DOHH2 (cell line): ENCODE data around the gene RASGRP1.
"Not testable (repeated sequence)": the region's sequence is repeated elsewhere in the genome, so short reads cannot be mapped to it uniquely, and the experiment has no call there.

Source experiments
- H3F3A ChIP-seq: fragments of 200-600 bp; sonication (generic), shearing (Covaris generic); 2 replicates; pipeline ENCODE4 v1.6.0; 2016; ENCODE audit warnings: antibody characterized with exemption, mild to moderate bottlenecking; ENCODE audit not compliant: control insufficient read depth, insufficient read depth
- H3K27ac ChIP-seq: fragments of 200-600 bp; sonication (generic); 2 replicates; pipeline ENCODE4 v1.5.1; 2014; ENCODE audit warnings: low read depth, mild to moderate bottlenecking, low read length, moderate library complexity
- H3K27me3 ChIP-seq: fragments of 200-600 bp; sonication (generic); 2 replicates; pipeline ENCODE4 v1.6.1; 2014; ENCODE audit warnings: mild to moderate bottlenecking, low read length, mixed read lengths; ENCODE audit not compliant: control insufficient read depth
- H3K36me3 ChIP-seq: fragments of 200-600 bp; sonication (generic); 2 replicates; pipeline ENCODE4 v1.6.1; 2014; ENCODE audit warnings: mild to moderate bottlenecking, low read length, moderate library complexity, mixed read lengths; ENCODE audit not compliant: control insufficient read depth
- H3K4me1 ChIP-seq: fragments of 200-600 bp; sonication (generic); 2 replicates; pipeline ENCODE4 v1.6.1; 2014; ENCODE audit warnings: mild to moderate bottlenecking, low read length, mixed read lengths; ENCODE audit not compliant: control insufficient read depth
- H3K4me2 ChIP-seq: fragments of 200-600 bp; sonication (generic); 2 replicates; pipeline ENCODE4 v1.6.0; 2014; ENCODE audit warnings: mild to moderate bottlenecking, low read length, moderate library complexity
- H3K4me3 ChIP-seq: fragments of 200-600 bp; sonication (generic); 2 replicates; pipeline ENCODE4 v1.5.1; 2014; ENCODE audit warnings: mild to moderate bottlenecking, low read length, mixed read lengths
- H3K79me2 ChIP-seq: fragments of 200-600 bp; sonication (generic); 2 replicates; pipeline ENCODE4 v1.6.1; 2014; ENCODE audit warnings: mild to moderate bottlenecking, low read length, mixed read lengths; ENCODE audit not compliant: control insufficient read depth
- H3K9me2 ChIP-seq: fragments of 200-600 bp; sonication (generic); replicated peaks from 2 replicates; pipeline ENCODE4 v1.6.1; 2014; ENCODE audit warnings: mild to moderate bottlenecking, low read length, mixed read lengths; ENCODE audit not compliant: control insufficient read depth
- H3K9me3 ChIP-seq: fragments of 200-600 bp; sonication (generic); 2 replicates; pipeline ENCODE4 v1.6.1; 2014; ENCODE audit warnings: antibody characterized with exemption, low read length, mixed read lengths; ENCODE audit not compliant: control insufficient read depth, insufficient read depth
- H4K20me1 ChIP-seq: fragments of 200-600 bp; sonication (generic); 2 replicates; pipeline ENCODE4 v1.6.0; 2014; ENCODE audit warnings: low read depth, mild to moderate bottlenecking, antibody characterized with exemption, low read length, moderate library complexity; ENCODE audit not compliant: control insufficient read depth, insufficient read depth
- EZH2phosphoT487 ChIP-seq: fragments of 200-600 bp; sonication (generic); IDR thresholded peaks from 2 replicates; pipeline ENCODE4 v1.6.1; 2017; ENCODE audit warnings: borderline replicate concordance, mild to moderate bottlenecking, antibody characterized with exemption, low read length, moderate library complexity, mixed read lengths
- TF ChIP-seq, protein P1 (sequence below): fragments of 200-600 bp; sonication (generic); IDR thresholded peaks from one replicate; pipeline ENCODE4 v1.5.1; 2014; ENCODE audit warnings: antibody characterized with exemption, mild to moderate bottlenecking, low read depth, low read length; ENCODE audit not compliant: poor library complexity, severe bottlenecking

RASGRP1 gene

DNA sequence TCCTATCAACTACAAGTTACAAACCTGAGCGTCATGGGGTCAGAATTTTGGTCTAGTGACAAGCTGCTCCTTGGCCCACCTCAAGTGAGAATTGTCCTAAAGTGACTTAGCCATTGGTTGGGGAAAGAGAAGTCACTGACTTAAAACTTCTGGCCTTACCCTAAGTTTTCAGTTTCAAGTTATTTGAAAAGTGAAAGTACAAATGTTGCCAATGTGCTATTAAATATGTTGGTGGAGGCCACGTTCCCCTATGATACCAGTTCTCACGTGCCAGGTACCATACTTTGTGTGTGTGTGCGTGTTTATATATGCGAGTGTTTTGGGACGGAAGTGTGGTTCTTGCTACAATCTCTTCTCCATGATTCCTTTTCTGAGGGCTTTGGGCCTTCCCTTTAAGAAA is 22.6 kb upstream of the RASGRP1 start:
- Histone ChIP-seq H3K4me2 (no peak overlapping the region), H3K9me2 (no peaks in the 10 kb centered on the region), H3K4me1 (no peaks in the 10 kb centered on the region), H3F3A (no peaks in the 10 kb centered on the region), H4K20me1 (no peaks in the 10 kb centered on the region), H3K36me3 (no peaks in the 10 kb centered on the region), H3K4me3 (no peak overlapping the region), H3K9me3 (no peaks in the 10 kb centered on the region), H3K27me3 (no peaks in the 10 kb centered on the region; the same call in 1 of the 2 replicates), H3K79me2 (no peaks in the 10 kb centered on the region), H3K27ac (no peak overlapping the region)
- TF ChIP-seq, protein P1, sequence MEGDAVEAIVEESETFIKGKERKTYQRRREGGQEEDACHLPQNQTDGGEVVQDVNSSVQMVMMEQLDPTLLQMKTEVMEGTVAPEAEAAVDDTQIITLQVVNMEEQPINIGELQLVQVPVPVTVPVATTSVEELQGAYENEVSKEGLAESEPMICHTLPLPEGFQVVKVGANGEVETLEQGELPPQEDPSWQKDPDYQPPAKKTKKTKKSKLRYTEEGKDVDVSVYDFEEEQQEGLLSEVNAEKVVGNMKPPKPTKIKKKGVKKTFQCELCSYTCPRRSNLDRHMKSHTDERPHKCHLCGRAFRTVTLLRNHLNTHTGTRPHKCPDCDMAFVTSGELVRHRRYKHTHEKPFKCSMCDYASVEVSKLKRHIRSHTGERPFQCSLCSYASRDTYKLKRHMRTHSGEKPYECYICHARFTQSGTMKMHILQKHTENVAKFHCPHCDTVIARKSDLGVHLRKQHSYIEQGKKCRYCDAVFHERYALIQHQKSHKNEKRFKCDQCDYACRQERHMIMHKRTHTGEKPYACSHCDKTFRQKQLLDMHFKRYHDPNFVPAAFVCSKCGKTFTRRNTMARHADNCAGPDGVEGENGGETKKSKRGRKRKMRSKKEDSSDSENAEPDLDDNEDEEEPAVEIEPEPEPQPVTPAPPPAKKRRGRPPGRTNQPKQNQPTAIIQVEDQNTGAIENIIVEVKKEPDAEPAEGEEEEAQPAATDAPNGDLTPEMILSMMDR: no peak
- no peak for TF ChIP-seq EZH2phosphoT487

DNA sequence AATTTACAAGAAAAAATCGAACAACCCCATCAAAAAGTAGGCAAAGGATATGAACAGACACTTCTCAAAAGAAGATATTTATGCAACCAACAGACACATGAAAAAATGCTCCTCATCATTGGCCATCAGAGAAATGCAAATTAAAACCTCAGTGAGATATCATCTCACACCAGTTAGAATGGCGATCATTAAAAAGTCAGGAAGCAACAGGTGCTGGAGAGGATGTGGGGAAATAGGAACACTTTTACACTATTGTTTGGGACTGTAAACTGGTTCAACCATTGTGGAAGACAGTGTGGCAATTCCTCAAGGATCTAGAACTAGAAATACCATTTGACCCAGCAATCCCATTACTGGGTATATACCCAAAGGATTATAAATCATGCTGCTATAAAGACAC is 21.4 kb upstream of the RASGRP1 start:
- not testable (repeated sequence) for H3F3A ChIP-seq, H3K4me1 ChIP-seq, H3K36me3 ChIP-seq, H3K27me3 ChIP-seq, H4K20me1 ChIP-seq, H3K79me2 ChIP-seq, H3K9me3 ChIP-seq, H3K9me2 ChIP-seq, H3K27ac ChIP-seq, H3K4me3 ChIP-seq, H3K4me2 ChIP-seq

DNA sequence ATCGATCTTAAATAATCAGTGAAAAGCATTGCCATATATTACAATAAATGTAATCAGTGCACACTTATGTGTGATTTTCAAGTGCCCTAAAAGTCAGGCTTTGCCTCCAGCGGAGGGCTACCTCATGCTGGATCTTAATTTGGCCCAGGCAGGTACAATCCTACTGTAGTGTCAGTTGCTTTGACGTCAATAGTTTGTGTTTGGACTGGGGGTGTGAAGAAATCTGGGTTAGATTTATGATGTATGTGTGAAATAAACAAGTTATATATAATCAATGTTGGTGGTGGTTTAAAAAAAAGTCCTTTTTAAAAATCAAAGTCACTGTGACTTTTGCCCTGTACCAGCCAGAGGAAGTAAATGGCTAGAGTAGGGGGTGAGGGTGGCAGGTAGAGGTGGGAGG is 14.0 kb upstream of the RASGRP1 start:
- no peaks in the 10 kb centered on the region for H3K79me2 ChIP-seq
- TF ChIP-seq, protein P1: no peak
- no peak for TF ChIP-seq EZH2phosphoT487
- H3K4me2 ChIP-seq: no peak overlapping the region
- H3K9me3 ChIP-seq: no peaks in the 10 kb centered on the region
- H3K4me1 ChIP-seq: no peaks in the 10 kb centered on the region
- H3K27ac ChIP-seq: no peak overlapping the region
- no peaks in the 10 kb centered on the region for H3K27me3 ChIP-seq
- H3K36me3 ChIP-seq: no peaks in the 10 kb centered on the region
- H4K20me1 ChIP-seq: no peaks in the 10 kb centered on the region
- H3F3A ChIP-seq: no peaks in the 10 kb centered on the region
- H3K9me2 ChIP-seq: no peaks in the 10 kb centered on the region
- H3K4me3 ChIP-seq: no peak overlapping the region

DNA sequence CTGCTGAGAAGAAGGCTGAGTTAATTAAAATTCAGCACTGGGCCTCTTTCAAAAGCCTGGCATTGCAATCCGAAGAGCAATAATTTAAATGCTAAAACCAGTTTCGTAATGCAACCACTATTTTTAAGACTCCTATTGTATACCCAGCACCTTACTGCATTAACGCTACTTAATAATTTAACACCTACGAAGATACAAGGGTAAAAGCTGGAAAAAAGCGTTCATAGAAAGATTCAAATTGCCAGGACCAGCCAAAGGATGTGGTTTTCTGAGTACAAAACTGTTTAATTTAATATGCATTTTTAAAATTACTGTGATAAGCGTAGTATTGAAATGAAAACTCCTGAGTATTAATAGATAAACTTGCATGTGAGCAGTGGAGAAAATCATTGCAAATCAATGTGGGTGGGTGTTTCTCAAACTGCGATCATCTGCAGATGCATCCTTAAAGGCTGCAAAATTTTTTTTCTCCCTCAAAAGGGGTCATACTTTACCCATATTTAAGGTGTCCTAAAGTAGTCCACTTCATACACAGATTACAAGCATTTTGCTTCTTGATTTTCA is 12.9 kb upstream of the RASGRP1 start:
- Histone ChIP-seq H3K4me3 (no peak overlapping the region), H3K27ac (no peak overlapping the region), H3K9me3 (no peaks in the 10 kb centered on the region), H3K4me2 (no peak overlapping the region), H3K79me2 (no peaks in the 10 kb centered on the region), H3K4me1 (no peaks in the 10 kb centered on the region), H3K9me2 (no peaks in the 10 kb centered on the region), H4K20me1 (no peaks in the 10 kb centered on the region), H3K27me3 (no peaks in the 10 kb centered on the region), H3F3A (no peaks in the 10 kb centered on the region), H3K36me3 (no peaks in the 10 kb centered on the region)
- TF ChIP-seq EZH2phosphoT487: no peak
- TF ChIP-seq, protein P1: no peak
